GM10266 (cell line): ENCODE results near the gene MAD1L1.

Experiments
- DNase-seq: peaks from one replicate; pipeline ENCODE4 v3.0.0; 2012; ENCODE audit errors: extremely low spot score
- TF ChIP-seq, protein P1 (sequence below): IDR thresholded peaks from 2 replicates; pipeline ENCODE4 v1.5.1; 2012; ENCODE audit warnings: mild to moderate bottlenecking, low read depth; ENCODE audit not compliant: control insufficient read depth, insufficient read depth; ENCODE audit errors: missing control alignments

MAD1L1 gene

DNA sequence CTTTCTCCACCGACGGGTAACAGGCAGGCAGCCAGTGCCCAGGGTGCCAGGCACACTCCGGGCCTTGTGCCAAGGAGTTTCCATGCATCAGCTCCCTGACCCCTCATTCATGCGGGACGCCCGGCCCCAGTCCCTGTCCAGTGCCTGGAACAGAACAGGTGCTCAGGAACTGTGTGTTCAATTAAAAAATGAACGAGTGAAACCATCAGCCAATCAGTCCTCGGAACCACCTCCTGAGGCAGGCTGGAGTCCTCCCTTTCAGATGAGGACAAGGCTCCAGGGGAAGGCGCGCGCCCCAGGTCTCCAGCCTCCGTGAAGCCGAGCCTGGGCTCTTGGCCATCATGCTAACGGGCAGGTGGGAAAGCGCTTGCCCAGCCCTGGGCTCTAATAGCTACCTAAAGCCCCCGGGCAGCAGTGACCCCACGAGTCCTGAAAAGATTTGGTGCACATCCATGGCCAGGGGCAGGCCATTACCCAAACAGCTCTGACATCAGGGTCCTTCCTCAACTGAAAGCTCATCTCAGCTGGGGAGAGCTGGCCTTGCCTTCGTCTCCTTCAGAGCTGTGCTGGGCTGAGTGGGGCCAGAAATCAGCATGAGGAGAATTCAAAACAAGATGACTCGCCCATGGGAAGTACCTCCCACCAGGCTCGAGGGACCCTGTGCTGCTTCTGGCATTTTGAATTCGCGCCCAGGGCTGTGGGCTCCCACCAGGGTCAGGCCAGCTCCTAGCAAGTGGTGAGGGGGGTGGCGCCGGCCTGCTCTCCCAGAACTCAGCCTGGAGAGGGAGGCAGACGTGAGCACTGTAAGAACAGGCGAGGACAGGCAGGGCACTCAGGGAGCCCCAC lies 200.5 kb downstream of the MAD1L1 start:
- no peak for DNase-seq
- TF ChIP-seq, protein P1, sequence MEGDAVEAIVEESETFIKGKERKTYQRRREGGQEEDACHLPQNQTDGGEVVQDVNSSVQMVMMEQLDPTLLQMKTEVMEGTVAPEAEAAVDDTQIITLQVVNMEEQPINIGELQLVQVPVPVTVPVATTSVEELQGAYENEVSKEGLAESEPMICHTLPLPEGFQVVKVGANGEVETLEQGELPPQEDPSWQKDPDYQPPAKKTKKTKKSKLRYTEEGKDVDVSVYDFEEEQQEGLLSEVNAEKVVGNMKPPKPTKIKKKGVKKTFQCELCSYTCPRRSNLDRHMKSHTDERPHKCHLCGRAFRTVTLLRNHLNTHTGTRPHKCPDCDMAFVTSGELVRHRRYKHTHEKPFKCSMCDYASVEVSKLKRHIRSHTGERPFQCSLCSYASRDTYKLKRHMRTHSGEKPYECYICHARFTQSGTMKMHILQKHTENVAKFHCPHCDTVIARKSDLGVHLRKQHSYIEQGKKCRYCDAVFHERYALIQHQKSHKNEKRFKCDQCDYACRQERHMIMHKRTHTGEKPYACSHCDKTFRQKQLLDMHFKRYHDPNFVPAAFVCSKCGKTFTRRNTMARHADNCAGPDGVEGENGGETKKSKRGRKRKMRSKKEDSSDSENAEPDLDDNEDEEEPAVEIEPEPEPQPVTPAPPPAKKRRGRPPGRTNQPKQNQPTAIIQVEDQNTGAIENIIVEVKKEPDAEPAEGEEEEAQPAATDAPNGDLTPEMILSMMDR = no peak

DNA sequence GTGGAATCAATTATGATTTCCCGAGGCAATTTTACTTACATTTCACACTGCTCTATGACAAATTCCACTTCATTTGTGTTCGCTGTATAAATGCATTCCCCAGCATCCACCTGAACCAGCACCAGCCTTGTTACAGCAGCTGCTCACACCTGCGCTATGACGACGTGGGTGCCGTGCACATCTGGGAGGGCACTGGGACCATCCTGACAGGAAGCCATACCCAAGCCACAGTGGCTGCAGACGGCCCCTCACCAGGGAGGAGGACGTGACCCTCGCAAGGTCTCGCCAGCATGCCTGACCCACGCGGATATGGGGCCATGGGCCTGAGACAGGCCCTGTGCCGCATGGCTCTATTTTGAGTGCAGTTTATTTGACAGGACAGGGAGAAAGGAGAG lies 201.3 kb downstream of the MAD1L1 start:
- no peak for DNase-seq
- TF ChIP-seq, protein P1 = no peak

DNA sequence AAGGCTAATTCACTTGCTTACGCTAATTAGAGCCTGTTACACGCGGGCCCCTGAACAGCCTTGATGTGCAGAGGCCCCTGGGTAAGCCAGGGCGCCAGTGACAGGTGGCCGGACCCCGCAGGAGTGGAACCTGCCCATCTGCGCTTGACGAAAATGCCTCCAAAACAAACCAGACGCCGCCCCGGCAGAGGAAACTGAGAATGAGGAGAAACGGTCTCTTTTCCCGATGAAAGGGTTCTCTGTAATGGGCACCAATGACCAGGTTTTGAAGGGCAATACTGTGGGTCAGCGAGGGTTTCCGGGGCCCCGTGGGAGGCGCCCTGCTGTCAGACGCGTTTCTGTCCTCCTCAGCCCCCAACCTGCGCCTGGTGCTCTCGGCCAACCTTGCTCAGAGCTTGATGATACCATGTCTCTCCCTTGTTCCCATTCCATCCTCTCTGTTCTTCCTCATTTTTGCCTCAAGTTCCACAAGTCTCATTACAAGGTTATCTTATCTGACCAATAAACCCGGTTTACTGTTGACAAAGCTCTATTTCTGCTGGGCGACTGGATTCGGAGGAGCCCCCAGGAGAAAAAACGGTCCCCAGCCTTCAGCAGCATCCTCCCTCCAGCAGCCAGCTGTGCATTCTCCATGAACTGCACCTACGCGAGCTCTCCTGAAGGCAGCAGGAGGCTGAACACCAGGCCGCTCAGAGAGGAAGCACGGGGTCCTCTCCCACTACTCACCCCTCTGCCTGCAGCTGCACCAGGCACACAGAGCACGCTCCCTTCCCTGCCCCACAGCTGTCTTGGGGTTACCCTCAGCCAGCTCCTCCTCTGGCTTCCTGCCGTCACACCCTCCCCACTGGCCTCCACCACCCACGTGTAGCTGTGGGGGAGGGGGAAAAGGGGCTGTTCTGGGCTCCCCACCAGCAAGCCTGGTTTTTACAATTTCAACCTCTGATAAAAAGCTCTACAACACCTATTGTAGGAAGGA lies 202.0 kb downstream of the MAD1L1 start:
- TF ChIP-seq, protein P1 = no peak
- no peak for DNase-seq

DNA sequence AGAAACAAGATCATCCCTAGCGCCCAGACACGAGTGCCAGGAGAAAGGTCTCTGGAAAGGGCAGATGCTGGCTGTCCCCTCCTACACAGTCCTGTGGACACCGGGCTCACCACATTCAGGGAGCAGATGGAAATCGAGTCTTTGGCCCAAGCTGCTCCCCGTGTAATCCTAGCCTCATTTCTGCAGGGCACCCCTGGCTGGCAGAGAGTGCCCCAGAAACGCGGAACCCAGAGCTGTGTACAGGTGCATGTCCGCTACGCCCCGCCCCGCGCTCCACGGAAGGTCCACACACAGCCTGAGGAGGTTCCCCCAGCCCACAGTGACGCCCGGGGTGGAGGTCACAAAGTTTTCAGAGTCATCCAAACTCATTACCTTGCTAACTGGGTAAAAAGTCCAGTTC lies 202.8 kb downstream of the MAD1L1 start:
- TF ChIP-seq, protein P1 = no peak
- DNase-seq = no peak

DNA sequence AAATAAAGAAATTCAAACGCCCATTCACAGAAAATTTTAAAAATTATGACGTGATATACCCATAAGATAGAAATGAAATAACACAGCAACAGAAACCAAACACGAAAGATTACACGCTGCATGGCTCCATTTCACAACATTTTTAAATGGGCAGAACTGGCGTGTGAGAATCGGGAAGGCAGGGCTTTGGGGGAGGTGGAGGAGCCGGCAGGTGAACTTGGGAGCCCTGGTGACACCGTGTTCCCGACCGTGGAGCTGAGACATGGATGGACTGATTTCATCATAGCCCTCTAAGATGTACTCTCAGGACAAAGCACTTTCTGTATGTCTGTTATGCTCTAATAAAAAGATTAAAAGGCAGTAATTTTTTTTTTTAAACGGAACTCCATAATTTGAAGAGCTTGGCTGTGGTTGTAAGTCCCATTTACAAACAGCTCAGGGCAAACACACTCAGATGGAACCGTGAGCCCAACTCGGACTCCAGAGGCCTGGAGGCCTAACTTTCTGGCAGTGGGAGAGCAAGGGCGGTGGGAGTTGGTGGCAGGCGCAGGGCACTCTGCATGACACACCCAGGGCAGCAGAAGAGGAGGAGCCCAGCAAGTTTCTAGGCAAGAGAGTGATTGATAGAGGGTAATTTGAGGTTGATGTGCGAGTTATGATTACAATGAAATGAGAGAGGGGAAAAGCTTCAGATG lies 203.4 kb downstream of the MAD1L1 start:
- DNase-seq = no peak
- TF ChIP-seq, protein P1 = no peak

DNA sequence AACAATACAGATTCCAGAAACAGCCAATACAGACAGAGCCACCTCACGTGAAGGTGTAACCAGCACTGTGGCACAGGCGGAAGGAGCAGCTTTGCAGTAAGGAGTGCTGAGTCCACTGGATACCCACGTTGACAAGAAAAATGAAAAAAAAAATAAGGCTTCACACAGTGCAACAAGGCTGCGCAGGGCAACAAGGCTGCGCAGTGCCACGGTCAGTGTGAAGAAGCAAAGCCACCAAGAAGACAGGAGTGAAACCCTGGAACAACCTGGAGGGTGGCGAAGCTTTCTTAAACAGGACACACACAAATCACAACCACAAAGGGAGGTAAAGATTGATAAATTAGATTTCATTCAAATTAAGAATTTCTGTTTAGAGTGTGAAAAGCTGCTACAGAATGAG lies 204.0 kb downstream of the MAD1L1 start:
- DNase-seq = no peak

More for the DNA sequence above, 204.0 kb downstream of the MAD1L1 start:
- TF ChIP-seq, protein P1 = no peak
